Testis (tissue), 3 donors: ENCODE results near the gene PELI1. TPM values are rescaled to one million over a fixed set of nuclear protein-coding genes. Genes with fewer than 3 reads are reported as not detected.
A peak's percentile ranks its signal among the peaks of the same experiment; 100 is the strongest.

Experiments
- DNase-seq: peaks from one replicate; pipeline ENCODE4 v3.0.0-alpha.2; 2019
- H3K27ac ChIP-seq, 2 donors: fragments of 200-600 bp; sonication (generic); one replicate each; pipeline ENCODE4 v1.5.1; 2019
- H3K27me3 ChIP-seq: fragments of 200-600 bp; sonication (generic); one replicate; pipeline ENCODE4 v1.5.1; 2019
- H3K36me3 ChIP-seq: fragments of 200-600 bp; sonication (generic); one replicate; pipeline ENCODE4 v1.5.1; 2017; ENCODE audit warnings: low read depth; ENCODE audit errors: missing control alignments
- H3K4me1 ChIP-seq: fragments of 200-600 bp; sonication (generic); one replicate; pipeline ENCODE4 v1.5.1; 2019
- H3K4me3 ChIP-seq, 2 donors: fragments of 200-600 bp; sonication (generic); one replicate each; pipeline ENCODE4 v1.5.1; 2017 to 2019
- H3K9me3 ChIP-seq: fragments of 200-600 bp; sonication (generic); one replicate; pipeline ENCODE4 v1.5.1; 2017
- CTCF ChIP-seq, 3 experiments: fragments of 450-650 bp in 2 of 3; fragments of 200-600 bp in 1 of 3; sonication (generic) in 1 of 3; IDR thresholded peaks; one replicate each; pipeline ENCODE4 v1.5.1; 2016 to 2019; ENCODE audit warnings: antibody characterized with exemption in 3 of 3, mild to moderate bottlenecking in 2 of 3, moderate library complexity in 1 of 3
- POLR2A ChIP-seq: fragments of 450-650 bp; IDR thresholded peaks from one replicate; pipeline ENCODE4 v1.6.1; 2017; ENCODE audit warnings: antibody characterized with exemption, mild to moderate bottlenecking, moderate library complexity
- WGBS, 2 donors: methylation state at CpG; one replicate each; pipeline ENCODE4 v1.1.5; 2018; 5-methylcytosine and 5-hydroxymethylcytosine counted together
- intact Hi-C: fragments of 100-400 bp; cut with DNase I; formaldehyde crosslinking; loops from one replicate; pipeline ENCODE4 v1.15.1; 2023; ENCODE audit warnings: low total_unique reads
- polyA plus RNA-seq: library from polyadenylated mRNA; stranded (reverse); fragments of 350-450 nt; fragmentation: Illumina TruSeq; extraction: RNeasy Lipid Tissue Mini Kit (QIAGEN cat#74804); gene quantifications from one replicate; pipeline ENCODE4 v1.2.3, GENCODE V29; 2014; ENCODE audit warnings: low read depth, low replicate concordance; ENCODE audit not compliant: insufficient read depth
- total RNA-seq, 2 donors: library from RNA; depleted of rRNA; stranded (reverse); fragments of >200 nt; gene quantifications; one replicate each; pipeline ENCODE4 v1.2.3, GENCODE V29; 2016

PELI1 gene
- total and polyA plus RNA-seq, 3 donors from 2014 or later: 22.4 to 48.0 (median 40.9) TPM

DNA sequence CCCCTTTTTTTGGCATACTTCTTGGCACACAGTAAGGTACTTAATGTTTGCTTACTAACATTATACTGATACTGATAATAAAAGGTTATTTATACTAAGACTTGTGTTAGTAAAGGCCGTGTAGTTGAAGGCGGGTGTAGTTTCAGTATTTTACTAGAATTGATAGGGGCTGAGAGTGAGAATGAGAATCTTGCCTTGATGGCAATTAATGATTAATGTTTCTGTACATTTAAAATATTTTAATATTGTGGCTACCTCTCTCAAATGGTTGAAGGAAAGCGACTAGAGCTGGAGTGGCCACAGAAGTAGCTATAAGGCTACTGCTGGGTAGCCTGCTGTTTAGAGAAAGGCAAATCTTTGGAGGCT lies 29.3 kb downstream of the PELI1 start:
- Histone ChIP-seq H3K4me3 (no peak overlapping the region), H3K27me3 (no peaks in the 10 kb centered on the region), H3K4me1 (peaks cover 22% of the 10 kb centered on the region), H3K9me3 (no peaks in the 10 kb centered on the region), H3K27ac (no peak overlapping the region), H3K36me3 (no peaks in the 10 kb centered on the region)
- intact Hi-C loops: no loop called here
- WGBS, 2 donors: 76 to 78% methylated on average over 3 of the region's 3 CpGs
- DNase-seq: no peak
- TF ChIP-seq POLR2A (no peak), CTCF (IDR thresholded peaks at IDR 0.05) (no peak)

DNA sequence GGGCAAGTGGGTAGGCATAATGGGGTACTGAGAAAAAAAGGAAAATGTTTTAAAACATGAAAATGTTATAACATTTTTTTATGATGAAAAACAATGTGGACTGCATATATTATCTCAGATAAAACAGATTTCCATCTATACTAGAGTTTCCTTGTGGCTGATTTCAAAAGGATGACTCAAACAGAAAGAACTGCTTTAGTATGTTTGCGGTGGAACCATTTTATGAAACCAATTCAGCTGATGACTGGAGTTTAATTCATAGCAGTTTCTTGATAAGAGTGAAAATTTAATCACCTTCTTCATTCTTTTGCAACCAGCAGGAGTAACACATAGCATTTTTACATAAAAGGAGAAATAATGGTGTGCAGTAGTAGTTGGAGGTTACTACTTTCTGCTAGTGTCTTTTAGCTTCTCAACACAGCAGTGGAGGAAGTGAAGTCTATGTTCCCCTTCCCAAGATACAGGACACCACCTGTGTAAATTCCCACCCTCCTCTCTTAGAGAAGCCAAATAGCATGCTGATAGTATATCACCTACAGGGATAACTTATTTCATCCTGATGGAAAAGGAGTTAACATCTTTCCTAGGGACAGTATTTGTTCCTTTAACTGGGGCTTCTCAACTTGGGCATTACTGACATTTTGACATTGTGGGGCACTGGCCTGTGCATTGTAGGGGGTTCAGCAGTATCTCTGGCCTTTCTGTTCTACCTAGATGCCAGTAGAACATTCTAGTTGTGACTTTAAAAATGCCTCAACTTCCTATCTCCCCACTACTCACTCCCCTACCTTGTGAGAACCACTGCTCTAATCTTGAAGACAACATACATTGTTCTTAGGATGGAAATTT lies 29.9 kb downstream of the PELI1 start:
- TF ChIP-seq POLR2A (no peak), CTCF (IDR thresholded peaks at IDR 0.05) (no peak)
- no peak for DNase-seq
- Histone ChIP-seq H3K27ac (peak overlapping the region in 1 of 2 donors; percentile 16), H3K27me3 (no peaks in the 10 kb centered on the region), H3K4me1 (peaks cover 22% of the 10 kb centered on the region), H3K4me3 (no peak overlapping the region), H3K9me3 (no peaks in the 10 kb centered on the region), H3K36me3 (no peaks in the 10 kb centered on the region)
- intact Hi-C loops: no loop called here
- 58 to 70% methylated on average over 1 of the region's 1 CpG for WGBS, 2 donors

DNA sequence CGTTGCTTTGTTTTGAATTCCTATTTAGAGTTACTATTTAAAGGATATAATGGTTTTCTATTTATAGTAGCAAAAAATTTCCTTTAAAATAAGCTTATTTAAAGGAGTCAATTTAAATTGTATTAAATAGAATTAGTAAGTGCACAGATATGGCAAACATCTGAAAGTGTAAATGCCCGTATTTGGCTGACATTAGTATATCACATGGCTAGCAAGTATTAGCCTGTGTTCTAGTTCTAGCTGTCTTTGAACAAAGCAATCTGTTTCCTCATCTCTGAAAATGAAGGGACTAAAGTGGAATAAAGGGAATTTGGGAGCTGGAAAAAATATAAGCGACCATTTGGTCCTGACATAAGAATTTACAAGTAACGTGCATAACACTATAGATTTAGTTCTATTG lies 32.2 kb downstream of the PELI1 start:
- DNase-seq: no peak
- TF ChIP-seq CTCF (IDR thresholded peaks at IDR 0.05) (no peak), POLR2A (no peak)
- no peaks in the 10 kb centered on the region for H3K9me3 ChIP-seq
- intact Hi-C loops: no loop called here
- H3K4me1 ChIP-seq: peaks cover 16% of the 10 kb centered on the region
- no peaks in the 10 kb centered on the region for H3K27me3 ChIP-seq
- no peak overlapping the region for H3K4me3 ChIP-seq
- no peak overlapping the region for H3K27ac ChIP-seq
- H3K36me3 ChIP-seq: no peaks in the 10 kb centered on the region
- WGBS, 2 donors: 79 to 85% methylated on average over 4 of the region's 4 CpGs

GRCh38 chr2:64111426-64111825 lies 32.8 kb downstream of the PELI1 start:
- no peak overlapping the region for H3K4me3 ChIP-seq
- intact Hi-C loops: no loop called here
- no peak for DNase-seq
- peaks cover 11% of the 10 kb centered on the region for H3K4me1 ChIP-seq
- no peak for TF ChIP-seq POLR2A
- no peak for TF ChIP-seq CTCF (IDR thresholded peaks at IDR 0.05)
- no peaks in the 10 kb centered on the region for H3K9me3 ChIP-seq
- H3K27me3 ChIP-seq: no peaks in the 10 kb centered on the region
- no peak overlapping the region for H3K27ac ChIP-seq
- H3K36me3 ChIP-seq: no peaks in the 10 kb centered on the region
- 95 to 96% methylated on average over 2 of the region's 2 CpGs for WGBS, 2 donors

GRCh38 chr2:64108666-64109241 lies 35.5 kb downstream of the PELI1 start:
- no peaks in the 10 kb centered on the region for H3K27me3 ChIP-seq
- H3K36me3 ChIP-seq: no peaks in the 10 kb centered on the region
- no peak overlapping the region for H3K4me3 ChIP-seq
- WGBS, 2 donors: 83 to 92% methylated on average over 3 of the region's 3 CpGs
- H3K9me3 ChIP-seq: no peaks in the 10 kb centered on the region
- TF ChIP-seq POLR2A (no peak), CTCF (IDR thresholded peaks at IDR 0.05) (no peak)
- no peak overlapping the region for H3K27ac ChIP-seq
- peaks cover 6% of the 10 kb centered on the region for H3K4me1 ChIP-seq
- intact Hi-C loops: no loop called here
- DNase-seq: no peak
